Thyroid gland (tissue), 4 donors: ENCODE data around the gene AVPI1.

ENCODE experiments used
- POLR2A ChIP-seq, 2 donors: fragments of 450-650 bp; IDR thresholded peaks; one replicate each; pipeline ENCODE4 v1.6.1; 2017; ENCODE audit warnings: antibody characterized with exemption in 2 of 2, mild to moderate bottlenecking in 2 of 2, moderate library complexity in 1 of 2
- TF ChIP-seq, protein P1 (sequence below), 6 experiments: fragments of 200-600 bp in 3 of 6; fragments of 450-650 bp in 3 of 6; sonication (generic) in 3 of 6; IDR thresholded peaks; one replicate each; pipeline ENCODE4 v1.5.1; 2016 to 2019; ENCODE audit warnings: antibody characterized with exemption in 6 of 6, mild to moderate bottlenecking in 2 of 6, inconsistent platforms in 1 of 6, moderate library complexity in 1 of 6

DNA sequence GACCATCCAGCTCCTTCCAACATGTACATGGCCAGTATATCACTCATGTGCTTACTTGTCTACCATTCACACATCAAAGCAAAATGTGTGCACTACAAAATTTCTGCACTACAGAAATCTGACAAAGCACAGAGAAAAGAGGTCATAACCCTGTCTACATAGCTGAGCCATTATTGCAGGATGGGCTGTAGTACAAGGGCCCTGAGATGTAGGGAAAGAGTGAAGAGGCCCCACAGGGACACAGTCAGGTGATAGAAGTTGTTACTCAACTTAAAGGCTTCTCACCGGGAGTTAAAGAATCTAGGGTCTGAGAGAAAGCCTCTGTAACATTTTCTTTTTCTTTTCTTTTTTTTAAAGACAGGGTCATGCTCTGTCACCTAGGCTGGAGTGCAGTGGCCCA lies 17.5 kb downstream of the AVPI1 start:
- no peak for TF ChIP-seq POLR2A (IDR thresholded peaks at IDR 0.05)
- TF ChIP-seq, protein P1, sequence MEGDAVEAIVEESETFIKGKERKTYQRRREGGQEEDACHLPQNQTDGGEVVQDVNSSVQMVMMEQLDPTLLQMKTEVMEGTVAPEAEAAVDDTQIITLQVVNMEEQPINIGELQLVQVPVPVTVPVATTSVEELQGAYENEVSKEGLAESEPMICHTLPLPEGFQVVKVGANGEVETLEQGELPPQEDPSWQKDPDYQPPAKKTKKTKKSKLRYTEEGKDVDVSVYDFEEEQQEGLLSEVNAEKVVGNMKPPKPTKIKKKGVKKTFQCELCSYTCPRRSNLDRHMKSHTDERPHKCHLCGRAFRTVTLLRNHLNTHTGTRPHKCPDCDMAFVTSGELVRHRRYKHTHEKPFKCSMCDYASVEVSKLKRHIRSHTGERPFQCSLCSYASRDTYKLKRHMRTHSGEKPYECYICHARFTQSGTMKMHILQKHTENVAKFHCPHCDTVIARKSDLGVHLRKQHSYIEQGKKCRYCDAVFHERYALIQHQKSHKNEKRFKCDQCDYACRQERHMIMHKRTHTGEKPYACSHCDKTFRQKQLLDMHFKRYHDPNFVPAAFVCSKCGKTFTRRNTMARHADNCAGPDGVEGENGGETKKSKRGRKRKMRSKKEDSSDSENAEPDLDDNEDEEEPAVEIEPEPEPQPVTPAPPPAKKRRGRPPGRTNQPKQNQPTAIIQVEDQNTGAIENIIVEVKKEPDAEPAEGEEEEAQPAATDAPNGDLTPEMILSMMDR (IDR thresholded peaks at IDR 0.05): no peak
